Tibial nerve (tissue), 3 donors: ENCODE results near the gene MRPS16.

ENCODE experiments used
- CTCF ChIP-seq, 5 experiments: fragments of 200-600 bp in 3 of 5; fragments of 450-650 bp in 2 of 5; sonication (generic) in 3 of 5; IDR thresholded peaks; one replicate each; pipeline ENCODE4 v1.5.1; 2016 to 2019; ENCODE audit warnings: antibody characterized with exemption in 5 of 5, mild to moderate bottlenecking in 3 of 5, moderate library complexity in 2 of 5
- POLR2A ChIP-seq, 2 donors: fragments of 450-650 bp; IDR thresholded peaks; one replicate each; pipeline ENCODE4 v1.6.1; 2017; ENCODE audit warnings: antibody characterized with exemption in 2 of 2, mild to moderate bottlenecking in 2 of 2, moderate library complexity in 2 of 2

- no peak for TF ChIP-seq CTCF (IDR thresholded peaks at IDR 0.05)
- no peak for TF ChIP-seq POLR2A (IDR thresholded peaks at IDR 0.05)
These were observed 746 bp upstream of the MRPS16 start for GRCh38 chr10:73253225-73253555.
